HG02970 (cell line): ENCODE measurements around the gene LPIN2.

Experiments used
- ATAC-seq: cut with Tn5 transposase; IDR thresholded peaks from one replicate; pipeline ENCODE4 v1.9.1; 2021; ENCODE audit warnings: mild to moderate bottlenecking, moderate library complexity, moderate number of reproducible peaks; ENCODE audit not compliant: unreplicated experiment, low FRiP score

The LPIN2 gene

DNA sequence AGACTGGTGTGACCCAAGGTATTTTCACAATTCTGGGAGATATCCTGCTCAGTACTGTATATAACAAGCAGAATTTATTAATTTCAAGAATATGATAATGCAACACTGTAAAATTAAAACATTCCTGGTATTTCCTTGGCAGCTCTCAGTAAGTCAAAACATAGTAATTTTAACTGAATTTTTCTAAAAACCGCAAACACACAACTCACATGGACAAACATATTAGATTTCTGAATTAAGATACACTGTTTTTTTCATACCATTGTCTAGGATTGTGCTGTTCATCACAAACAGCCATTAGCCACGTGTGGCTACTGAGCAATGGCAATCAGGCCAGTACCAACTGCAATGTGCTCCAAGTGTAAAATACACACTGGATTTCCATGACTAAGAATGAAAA is 29.6 kb downstream of the LPIN2 start:
- no peak for ATAC-seq

GRCh38 chr18:2982452-2983269 is 30.3 kb downstream of the LPIN2 start:
- no peak for ATAC-seq

- no peak for ATAC-seq
Observed at GRCh38 chr18:2982022-2982421, 30.9 kb downstream of the LPIN2 start.

DNA sequence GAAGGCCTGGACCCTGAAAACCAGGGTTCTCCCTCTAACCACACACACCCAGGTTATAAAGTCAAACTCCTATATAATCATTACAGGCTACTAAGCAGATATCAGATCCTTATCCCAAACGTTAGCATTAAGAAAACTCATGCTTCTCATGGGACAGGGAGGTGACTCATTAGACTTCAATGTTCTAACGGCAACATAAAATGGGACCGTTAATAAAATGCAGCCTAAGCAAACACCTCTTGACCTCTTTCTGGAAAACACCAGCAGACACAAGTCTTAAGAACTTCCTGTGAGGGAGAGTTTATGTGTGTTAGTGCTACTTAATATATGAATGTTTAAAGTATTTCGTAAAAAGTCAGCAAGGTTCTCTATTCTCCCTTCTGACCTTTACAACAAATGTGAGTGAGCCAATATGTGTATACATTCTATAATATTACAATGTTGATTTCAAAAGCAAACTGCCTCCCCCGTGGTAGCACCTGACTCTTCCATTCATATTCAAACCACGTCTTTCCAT is 31.7 kb downstream of the LPIN2 start:
- ATAC-seq, result no peak

DNA sequence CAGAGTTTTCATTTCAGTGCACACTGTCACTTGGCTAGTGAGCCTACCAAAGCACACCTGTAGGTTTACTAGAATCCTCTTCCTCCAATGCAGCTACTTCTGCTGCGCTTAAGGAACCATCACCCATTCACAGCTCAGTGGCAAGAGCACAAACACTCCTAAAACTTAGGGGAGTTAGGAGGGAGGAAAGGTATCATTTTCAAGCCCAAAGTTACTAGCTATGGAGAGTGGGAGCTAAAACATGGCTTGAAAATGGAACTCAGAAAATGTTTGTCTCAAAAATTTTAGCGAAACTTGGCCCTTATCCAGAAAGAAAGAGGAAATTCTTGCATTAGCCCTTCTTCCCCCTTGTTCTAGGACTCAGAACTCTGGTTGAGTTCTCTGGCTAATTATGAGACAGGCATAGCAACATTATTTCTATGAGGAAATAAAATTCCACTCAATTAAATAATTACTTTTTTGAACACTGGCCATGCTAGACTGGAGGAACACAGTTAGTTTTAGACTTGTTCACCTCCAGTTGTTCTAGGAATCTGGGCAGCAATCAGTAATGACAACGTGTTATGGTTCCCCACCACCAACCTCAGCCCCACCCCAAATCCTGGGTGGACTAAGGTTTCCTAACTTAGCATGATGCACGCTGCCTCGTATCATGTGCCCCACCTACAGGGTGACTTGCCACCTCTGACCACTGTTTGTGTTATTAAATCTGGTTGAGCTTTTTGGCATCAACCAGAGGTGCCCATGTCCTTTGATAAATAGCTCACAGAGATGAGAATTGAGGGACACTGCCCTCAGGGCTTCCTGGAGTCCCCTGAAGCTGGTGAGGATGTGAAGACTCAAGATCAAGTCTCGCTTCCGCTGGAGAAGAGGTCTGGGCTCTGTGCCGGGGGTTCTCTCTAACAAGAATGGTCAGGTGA is 32.8 kb downstream of the LPIN2 start:
- no peak for ATAC-seq

DNA sequence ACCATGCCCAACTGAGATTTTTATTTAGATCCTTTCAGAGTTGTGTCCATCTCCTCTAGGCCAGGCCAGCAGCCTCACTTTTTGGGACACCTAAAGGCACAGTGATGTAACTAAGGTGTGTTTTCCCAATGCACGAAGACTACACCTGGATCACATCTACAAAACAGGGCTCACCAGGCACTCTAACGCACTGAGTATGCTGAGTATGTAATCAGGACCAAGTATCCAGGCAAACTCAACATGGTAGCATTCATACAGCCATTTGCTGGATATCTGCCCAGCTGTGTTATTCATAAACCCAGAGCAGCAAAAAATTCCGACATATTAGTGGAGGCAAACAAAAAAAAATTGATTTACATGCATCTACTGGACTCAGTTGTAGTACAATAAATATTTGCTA is 33.8 kb downstream of the LPIN2 start:
- no peak for ATAC-seq

DNA sequence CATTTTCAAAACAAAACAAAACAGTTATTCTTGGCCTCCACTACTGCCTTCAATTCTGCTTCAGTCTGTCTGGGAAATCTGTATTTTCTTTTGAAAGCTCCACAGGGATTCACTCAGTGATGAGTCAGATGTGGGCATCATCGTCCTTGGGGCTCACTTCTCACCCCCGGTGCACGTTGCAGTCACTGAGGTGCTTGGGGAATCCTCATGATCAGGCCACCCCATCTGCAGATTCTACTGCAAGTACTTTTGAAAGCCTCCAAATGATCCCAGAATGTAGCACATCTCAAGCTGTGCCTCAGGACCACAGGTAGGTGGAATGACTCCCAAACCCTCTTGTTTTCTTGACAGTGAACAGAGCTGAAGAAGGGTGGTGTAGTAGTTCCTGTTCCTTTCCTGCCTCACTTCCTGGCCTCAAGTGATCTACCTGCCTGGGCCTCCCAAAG is 34.3 kb downstream of the LPIN2 start:
- ATAC-seq, result no peak

- no peak for ATAC-seq
Observed at GRCh38 chr18:2978208-2978607, 34.7 kb downstream of the LPIN2 start.

- ATAC-seq, result no peak
Observed at GRCh38 chr18:2976218-2977132, 36.5 kb downstream of the LPIN2 start.

DNA sequence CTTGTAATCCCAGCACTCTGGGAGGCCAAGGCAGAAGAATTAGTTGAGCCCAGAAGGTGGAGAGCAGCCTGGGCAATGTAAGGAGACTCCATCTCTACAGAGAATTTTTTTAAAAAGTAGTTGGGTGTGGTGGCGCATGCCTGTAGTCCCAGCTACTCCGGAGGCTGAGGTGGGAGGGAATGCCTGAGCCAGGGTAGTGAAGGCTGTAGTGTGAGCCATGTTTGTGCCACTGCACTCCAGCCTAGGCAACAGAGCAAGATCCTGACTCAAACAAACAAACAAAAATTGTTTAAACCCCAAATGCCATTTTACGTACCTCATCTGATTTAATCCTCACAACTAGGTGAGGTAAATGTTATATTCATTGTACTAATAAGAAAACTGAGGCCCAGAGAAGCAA is 38.2 kb downstream of the LPIN2 start:
- ATAC-seq, result no peak

DNA sequence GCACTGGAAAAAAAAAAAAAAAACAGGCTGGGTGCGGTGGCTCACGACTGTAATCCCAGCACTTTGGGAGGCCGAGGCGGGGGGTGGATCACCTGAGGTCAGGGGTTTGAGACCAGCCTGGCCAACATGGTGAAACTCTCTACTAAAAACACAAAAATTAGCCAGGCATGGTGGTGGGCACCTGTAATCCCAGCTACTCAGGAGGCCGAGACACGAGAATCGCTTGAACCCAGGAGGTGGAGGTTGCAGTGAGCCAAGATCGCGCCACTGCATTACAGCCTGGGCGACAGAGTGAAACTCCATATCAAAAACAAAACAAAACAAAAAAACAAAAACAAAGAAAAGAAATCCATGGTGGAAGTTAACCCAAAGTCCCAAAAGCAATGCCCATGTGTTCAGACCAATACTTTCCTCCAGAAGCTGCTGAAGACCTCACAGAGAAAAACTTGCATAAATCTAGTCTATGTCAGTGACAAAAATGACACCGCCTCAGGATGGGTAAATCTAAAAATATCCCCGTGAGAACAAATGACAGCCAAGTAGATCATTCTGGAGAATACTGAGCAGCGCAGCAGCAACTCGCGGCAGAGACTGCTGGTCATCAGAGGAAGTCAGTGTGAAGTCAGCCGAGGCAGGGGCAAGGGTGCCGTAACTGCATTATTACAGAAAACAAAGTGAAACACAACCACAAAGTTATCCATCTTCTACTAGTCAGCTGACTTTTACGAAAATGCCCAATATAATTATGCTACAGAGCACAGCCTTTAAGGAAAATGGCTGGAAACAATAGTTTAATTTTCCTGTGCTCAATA is 41.0 kb downstream of the LPIN2 start:
- peak; percentile 88 for ATAC-seq

GRCh38 chr18:2970772-2971659 is 41.9 kb downstream of the LPIN2 start:
- ATAC-seq, result no peak

DNA sequence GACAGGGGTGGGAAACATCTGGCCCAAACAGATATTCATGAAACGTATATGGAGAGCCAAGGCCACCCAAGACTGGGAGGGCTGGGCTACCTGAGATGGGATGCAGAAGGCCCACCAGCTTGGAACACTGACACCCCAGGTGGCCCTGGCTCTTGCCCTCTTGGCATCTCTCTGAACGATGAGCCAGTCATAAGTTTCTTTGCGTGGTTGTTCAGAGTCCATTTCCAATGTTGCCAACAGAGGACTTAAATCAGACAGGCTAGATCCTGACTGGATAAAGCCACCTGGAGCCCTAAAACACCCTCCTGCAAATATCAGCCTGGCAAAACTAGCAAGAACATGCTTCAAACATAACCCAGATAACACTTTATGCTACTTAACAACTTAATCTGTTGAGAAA is 42.6 kb downstream of the LPIN2 start:
- ATAC-seq, result no peak

- no peak for ATAC-seq
Observed at GRCh38 chr18:2969695-2970094, 43.2 kb downstream of the LPIN2 start.

DNA sequence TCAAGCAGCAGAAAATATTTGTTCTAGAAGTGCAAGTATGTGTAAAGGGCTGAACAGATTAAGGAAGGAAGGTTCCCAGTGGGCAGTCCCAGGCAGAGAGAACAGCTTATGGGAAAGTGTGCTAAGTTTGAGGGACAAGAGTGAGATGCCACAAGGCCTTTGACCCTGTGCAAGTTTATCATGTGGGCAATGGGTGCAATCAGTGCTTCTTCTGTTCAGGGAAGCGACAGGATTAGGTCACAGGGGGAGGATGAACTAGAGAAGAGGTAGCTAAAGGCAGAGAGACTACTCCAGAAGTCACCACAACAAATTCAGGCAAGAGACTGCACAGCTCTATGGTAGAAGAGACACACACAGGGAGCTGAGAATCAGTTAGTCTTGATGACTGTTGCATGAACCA is 44.3 kb downstream of the LPIN2 start:
- no peak for ATAC-seq

- ATAC-seq, result no peak
Observed at GRCh38 chr18:2967820-2968219, 45.1 kb downstream of the LPIN2 start.

GRCh38 chr18:2967357-2967756 is 45.6 kb downstream of the LPIN2 start:
- ATAC-seq, result no peak

DNA sequence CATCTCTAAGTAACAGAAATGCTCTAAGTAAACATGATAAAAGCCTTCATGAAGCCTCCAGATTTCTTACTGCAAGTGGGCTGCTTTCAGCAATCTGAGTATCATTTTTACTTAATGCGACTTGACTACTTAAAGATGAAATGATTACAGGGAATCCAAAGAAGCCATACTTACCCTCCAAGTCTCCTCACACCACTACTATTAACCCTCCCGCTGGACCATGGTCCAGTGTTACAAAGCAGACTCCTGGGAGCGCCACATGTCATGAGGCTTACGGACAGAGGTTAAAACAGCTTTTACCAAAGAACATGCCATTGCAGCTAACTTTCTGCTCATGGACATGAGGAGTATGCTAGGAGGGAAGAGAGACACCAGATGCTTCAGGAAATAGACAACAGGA is 46.4 kb downstream of the LPIN2 start:
- ATAC-seq, result no peak
